ENCODE data around the gene MCUB.

MCUB gene

GRCh38 chr4:109718759-109719158 is 158.7 kb downstream of the MCUB start:
- Histone ChIP-seq H3K9me2 (replicated peaks; ENCODE audit: insufficient read depth, low read length) (no peaks in the 10 kb centered on the region), H3K4me3 (ENCODE audit: insufficient read depth, low read length, poor library complexity, severe bottlenecking) (no peak overlapping the region), H2AFZ (ENCODE audit: low read depth, low read length, severe bottlenecking) (no peak overlapping the region), H4K20me1 (ENCODE audit: low read depth, low read length) (no peaks in the 10 kb centered on the region), H3K9me3 (ENCODE audit: insufficient read depth, low read length) (no peaks in the 10 kb centered on the region), H3F3A (ENCODE audit: insufficient read depth) (no peaks in the 10 kb centered on the region; the same call in 1 of the 2 replicates), H3K4me2 (ENCODE audit: low read depth, low read length, poor library complexity, severe bottlenecking) (no peak overlapping the region), H3K27me3 (ENCODE audit: low read length) (no peaks in the 10 kb centered on the region), H3K36me3 (ENCODE audit: low read length) (no peaks in the 10 kb centered on the region), H3K27ac (ENCODE audit: low read depth, low read length) (no peak overlapping the region), H3K9ac (ENCODE audit: low read length) (no peak overlapping the region), H3K79me2 (ENCODE audit: insufficient read depth, low read length) (peaks cover 19% of the 10 kb centered on the region; the same call in 1 of the 2 replicates)
- TF ChIP-seq EZH2phosphoT487 (conservative IDR thresholded peaks at IDR 0.05; ENCODE audit: low read length): no peak
- TF ChIP-seq, protein P1, sequence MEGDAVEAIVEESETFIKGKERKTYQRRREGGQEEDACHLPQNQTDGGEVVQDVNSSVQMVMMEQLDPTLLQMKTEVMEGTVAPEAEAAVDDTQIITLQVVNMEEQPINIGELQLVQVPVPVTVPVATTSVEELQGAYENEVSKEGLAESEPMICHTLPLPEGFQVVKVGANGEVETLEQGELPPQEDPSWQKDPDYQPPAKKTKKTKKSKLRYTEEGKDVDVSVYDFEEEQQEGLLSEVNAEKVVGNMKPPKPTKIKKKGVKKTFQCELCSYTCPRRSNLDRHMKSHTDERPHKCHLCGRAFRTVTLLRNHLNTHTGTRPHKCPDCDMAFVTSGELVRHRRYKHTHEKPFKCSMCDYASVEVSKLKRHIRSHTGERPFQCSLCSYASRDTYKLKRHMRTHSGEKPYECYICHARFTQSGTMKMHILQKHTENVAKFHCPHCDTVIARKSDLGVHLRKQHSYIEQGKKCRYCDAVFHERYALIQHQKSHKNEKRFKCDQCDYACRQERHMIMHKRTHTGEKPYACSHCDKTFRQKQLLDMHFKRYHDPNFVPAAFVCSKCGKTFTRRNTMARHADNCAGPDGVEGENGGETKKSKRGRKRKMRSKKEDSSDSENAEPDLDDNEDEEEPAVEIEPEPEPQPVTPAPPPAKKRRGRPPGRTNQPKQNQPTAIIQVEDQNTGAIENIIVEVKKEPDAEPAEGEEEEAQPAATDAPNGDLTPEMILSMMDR (IDR thresholded peaks at IDR 0.05; ENCODE audit: insufficient read depth, low read length, poor library complexity, severe bottlenecking): no peak

DNA sequence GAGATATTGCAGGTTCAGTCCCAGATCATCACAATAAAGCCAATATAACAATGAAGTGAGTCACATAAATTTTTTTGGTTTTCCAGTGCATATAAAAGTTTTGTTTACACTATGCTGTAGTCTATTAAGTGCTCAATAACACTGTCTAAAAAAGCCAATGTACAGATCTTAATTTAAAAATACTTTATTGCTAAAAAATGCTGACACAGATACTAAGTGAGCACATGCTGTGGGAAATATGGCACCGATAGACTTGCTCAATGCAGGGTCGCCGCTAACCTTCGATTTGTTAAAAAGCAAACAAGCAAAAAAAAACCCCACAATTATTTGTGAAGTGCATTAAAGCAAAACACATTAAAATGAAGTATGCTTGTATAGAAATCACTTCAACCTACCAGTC is 159.6 kb downstream of the MCUB start:
- no peaks in the 10 kb centered on the region for H4K20me1 ChIP-seq (ENCODE audit: low read depth, low read length)
- H3K27me3 ChIP-seq (ENCODE audit: low read length): no peaks in the 10 kb centered on the region
- no peaks in the 10 kb centered on the region for H3K36me3 ChIP-seq (ENCODE audit: low read length)
- H3K4me2 ChIP-seq (ENCODE audit: low read depth, low read length, poor library complexity, severe bottlenecking): no peak overlapping the region
- no peak overlapping the region for H2AFZ ChIP-seq (ENCODE audit: low read depth, low read length, severe bottlenecking)
- no peak overlapping the region for H3K4me3 ChIP-seq (ENCODE audit: insufficient read depth, low read length, poor library complexity, severe bottlenecking)
- TF ChIP-seq EZH2phosphoT487 (conservative IDR thresholded peaks at IDR 0.05; ENCODE audit: low read length): no peak
- TF ChIP-seq, protein P1 (IDR thresholded peaks at IDR 0.05; ENCODE audit: insufficient read depth, low read length, poor library complexity, severe bottlenecking): no peak
- peaks cover 21% of the 10 kb centered on the region; the same call in 1 of the 2 replicates for H3K79me2 ChIP-seq (ENCODE audit: insufficient read depth, low read length)
- no peaks in the 10 kb centered on the region for H3K9me2 ChIP-seq (replicated peaks; ENCODE audit: insufficient read depth, low read length)
- no peaks in the 10 kb centered on the region; the same call in 1 of the 2 replicates for H3F3A ChIP-seq (ENCODE audit: insufficient read depth)
- H3K9ac ChIP-seq (ENCODE audit: low read length): no peak overlapping the region
- no peaks in the 10 kb centered on the region for H3K9me3 ChIP-seq (ENCODE audit: insufficient read depth, low read length)
- H3K27ac ChIP-seq (ENCODE audit: low read depth, low read length): no peak overlapping the region

GRCh38 chr4:109721033-109721432 is 161.0 kb downstream of the MCUB start:
- Histone ChIP-seq H3K9me2 (replicated peaks; ENCODE audit: insufficient read depth, low read length) (no peaks in the 10 kb centered on the region), H3K4me2 (ENCODE audit: low read depth, low read length, poor library complexity, severe bottlenecking) (no peak overlapping the region)

More at GRCh38 chr4:109721033-109721432, 161.0 kb downstream of the MCUB start:
- TF ChIP-seq, protein P1 (IDR thresholded peaks at IDR 0.05; ENCODE audit: insufficient read depth, low read length, poor library complexity, severe bottlenecking): no peak
- TF ChIP-seq EZH2phosphoT487 (conservative IDR thresholded peaks at IDR 0.05; ENCODE audit: low read length): no peak
- H2AFZ ChIP-seq (ENCODE audit: low read depth, low read length, severe bottlenecking): no peak overlapping the region
- H3K9me3 ChIP-seq (ENCODE audit: insufficient read depth, low read length): no peaks in the 10 kb centered on the region
- H3K36me3 ChIP-seq (ENCODE audit: low read length): no peaks in the 10 kb centered on the region
- no peak overlapping the region for H3K4me3 ChIP-seq (ENCODE audit: insufficient read depth, low read length, poor library complexity, severe bottlenecking)
- peaks cover 26% of the 10 kb centered on the region; the same call in 1 of the 2 replicates for H3K79me2 ChIP-seq (ENCODE audit: insufficient read depth, low read length)
- H3K9ac ChIP-seq (ENCODE audit: low read length): no peak overlapping the region
- H3K27me3 ChIP-seq (ENCODE audit: low read length): no peaks in the 10 kb centered on the region
- H3F3A ChIP-seq (ENCODE audit: insufficient read depth): no peaks in the 10 kb centered on the region; the same call in 1 of the 2 replicates
- H3K27ac ChIP-seq (ENCODE audit: low read depth, low read length): no peak overlapping the region
- no peaks in the 10 kb centered on the region for H4K20me1 ChIP-seq (ENCODE audit: low read depth, low read length)

All from SU-DHL-6 (cell line).